Measurements from ENCODE around the gene STAG3. TPM values are rescaled to one million over a fixed set of nuclear protein-coding genes. Genes with fewer than 3 reads are reported as not detected.
"Not testable (repeated sequence)": the region's sequence is repeated elsewhere in the genome, so short reads cannot be mapped to it uniquely, and the experiment has no call there.

STAG3 gene
- total and polyA plus RNA-seq, 2 of the 4 experiments (the other 2 are of a cell fraction): 0.36 to 0.65 TPM

DNA sequence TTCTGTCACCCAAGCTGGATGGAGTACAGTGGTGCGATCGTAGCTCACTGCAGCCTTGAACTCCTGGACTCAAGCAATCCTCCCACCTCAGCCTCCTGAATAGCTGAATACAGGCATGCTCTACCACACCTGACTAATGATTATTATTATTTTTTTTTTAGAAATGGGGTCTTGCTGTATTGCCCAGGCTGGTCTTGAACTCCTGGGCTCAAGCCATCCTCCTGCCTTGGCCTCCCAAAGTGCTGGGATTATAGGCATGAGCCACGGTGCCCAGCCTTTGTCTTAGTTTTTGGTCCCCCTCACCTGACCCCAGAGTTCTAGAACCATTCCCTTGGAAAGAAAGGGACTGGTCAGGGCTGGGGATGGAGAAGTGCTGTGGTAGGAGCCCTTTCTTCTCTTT is 2.4 kb downstream of the STAG3 start:
- H2BK5ac ChIP-seq (ENCODE audit: low read depth, low read length, poor library complexity, severe bottlenecking); H3K9me1 ChIP-seq (ENCODE audit: insufficient read depth, low read length); H3K4me2 ChIP-seq (ENCODE audit: low read depth, low read length); H3K4me1 ChIP-seq (ENCODE audit: control insufficient read depth, insufficient read depth, low read length); H3K18ac ChIP-seq (ENCODE audit: low read depth, low read length); H4K20me1 ChIP-seq (ENCODE audit: insufficient read depth, low read length); H3K27me3 ChIP-seq (ENCODE audit: control insufficient read depth, insufficient read depth, low read length); H3K14ac ChIP-seq (replicated peaks; ENCODE audit: low read depth, low read length); in situ Hi-C loops (cut with MboI; ENCODE audit: low sequenced_read_pairs); CTCF ChIA-PET; intact Hi-C loops (cut with micrococcal nuclease); H3K4ac ChIP-seq (ENCODE audit: low read depth, low read length); H2BK20ac ChIP-seq (ENCODE audit: low read depth, low read length); POLR2A ChIA-PET (ENCODE audit: unreplicated experiment); H3K9me3 ChIP-seq (ENCODE audit: control insufficient read depth, insufficient read depth, low read length); H2AK5ac ChIP-seq (ENCODE audit: low read depth, low read length); H4K5ac ChIP-seq (ENCODE audit: low read depth, low read length); DNase-seq; H3K23ac ChIP-seq (ENCODE audit: low read depth, low read length); H3K56ac ChIP-seq (ENCODE audit: extremely low read depth, insufficient read depth, low read length); dilution Hi-C loops (cut with HindIII; ENCODE audit: low sequenced_read_pairs, unreplicated experiment); H3K4me3 ChIP-seq (ENCODE audit: insufficient read depth, low read depth, low read length); H3K27ac ChIP-seq (ENCODE audit: insufficient read depth, low read length); H4K91ac ChIP-seq (ENCODE audit: insufficient read depth, low read depth, low read length); H3K9ac ChIP-seq (ENCODE audit: low read depth, low read length); H4K8ac ChIP-seq (ENCODE audit: low read depth in 2 of 2, low read length in 2 of 2); H2BK120ac ChIP-seq (ENCODE audit: low read depth, low read length); H2BK15ac ChIP-seq (ENCODE audit: low read depth, low read length); H2AK9ac ChIP-seq (replicated peaks; ENCODE audit: low read depth, low read length, poor library complexity); H3K36me3 ChIP-seq (ENCODE audit: control insufficient read depth, insufficient read depth, low read length); ATAC-seq (ENCODE audit: low read depth); BruUV-seq (replicated peaks): not testable (repeated sequence)
- peaks cover 13 to 16% of the 10 kb centered on the region in 2 experiments; a peak in 3 of 4 replicates for H3K79me1 ChIP-seq (ENCODE audit: low read depth in 1 of 2, low read length in 2 of 2)
- WGBS, 2 experiments (ENCODE audit: extremely low coverage in 2 of 2, insufficient read length in 1 of 2): no CpG with 5 or more reads among the region's 3 CpGs
- peak overlapping the region; percentile 61 for H2AFZ ChIP-seq (replicated peaks; ENCODE audit: low read length, poor library complexity)

- H3K4me1 ChIP-seq (ENCODE audit: control insufficient read depth, insufficient read depth, low read length); H3K9me3 ChIP-seq (ENCODE audit: control insufficient read depth, insufficient read depth, low read length); H4K5ac ChIP-seq (ENCODE audit: low read depth, low read length); H4K91ac ChIP-seq (ENCODE audit: insufficient read depth, low read depth, low read length); H2BK5ac ChIP-seq (ENCODE audit: low read depth, low read length, poor library complexity, severe bottlenecking); intact Hi-C loops (cut with micrococcal nuclease); H3K14ac ChIP-seq (replicated peaks; ENCODE audit: low read depth, low read length); H3K36me3 ChIP-seq (ENCODE audit: control insufficient read depth, insufficient read depth, low read length); DNase-seq; H2AFZ ChIP-seq (replicated peaks; ENCODE audit: low read length, poor library complexity); dilution Hi-C loops (cut with HindIII; ENCODE audit: low sequenced_read_pairs, unreplicated experiment); BruUV-seq (replicated peaks); H3K27ac ChIP-seq (ENCODE audit: insufficient read depth, low read length); H3K4ac ChIP-seq (ENCODE audit: low read depth, low read length); H2AK5ac ChIP-seq (ENCODE audit: low read depth, low read length); POLR2A ChIA-PET (ENCODE audit: unreplicated experiment); H4K20me1 ChIP-seq (ENCODE audit: insufficient read depth, low read length); H3K79me1 ChIP-seq (ENCODE audit: low read depth in 1 of 2, low read length in 2 of 2); H3K9me1 ChIP-seq (ENCODE audit: insufficient read depth, low read length); H3K56ac ChIP-seq (ENCODE audit: extremely low read depth, insufficient read depth, low read length); H2BK120ac ChIP-seq (ENCODE audit: low read depth, low read length); H3K4me3 ChIP-seq (ENCODE audit: insufficient read depth, low read depth, low read length); H2BK20ac ChIP-seq (ENCODE audit: low read depth, low read length); H3K4me2 ChIP-seq (ENCODE audit: low read depth, low read length); H4K8ac ChIP-seq (ENCODE audit: low read depth in 2 of 2, low read length in 2 of 2); H3K9ac ChIP-seq (ENCODE audit: low read depth, low read length); H3K23ac ChIP-seq (ENCODE audit: low read depth, low read length); H2BK15ac ChIP-seq (ENCODE audit: low read depth, low read length); H2AK9ac ChIP-seq (replicated peaks; ENCODE audit: low read depth, low read length, poor library complexity); H3K27me3 ChIP-seq (ENCODE audit: control insufficient read depth, insufficient read depth, low read length); ATAC-seq (ENCODE audit: low read depth); in situ Hi-C loops (cut with MboI; ENCODE audit: low sequenced_read_pairs); H3K18ac ChIP-seq (ENCODE audit: low read depth, low read length): not testable (repeated sequence)
- CTCF ChIA-PET: interaction anchor here (1.2 kb wide), 1 partner anchor 8 kb away, joined by 6 read pairs; no protein-coding TSS in a partner anchor
- WGBS, 2 experiments (ENCODE audit: extremely low coverage in 2 of 2, insufficient read length in 1 of 2): no CpG with 5 or more reads among the region's 6 CpGs
Measured at GRCh38 chr7:100182616-100183015, 4.9 kb downstream of the STAG3 start.

All from IMR-90 (cell line).